Measurements from ENCODE around the gene DBI. TPM values are rescaled to one million over a fixed set of nuclear protein-coding genes. Genes with fewer than 3 reads are reported as not detected.

Gene DBI
- polyA plus RNA-seq, 1 of the 3 experiments (the other 2 are of a cell fraction), result 150 TPM

DNA sequence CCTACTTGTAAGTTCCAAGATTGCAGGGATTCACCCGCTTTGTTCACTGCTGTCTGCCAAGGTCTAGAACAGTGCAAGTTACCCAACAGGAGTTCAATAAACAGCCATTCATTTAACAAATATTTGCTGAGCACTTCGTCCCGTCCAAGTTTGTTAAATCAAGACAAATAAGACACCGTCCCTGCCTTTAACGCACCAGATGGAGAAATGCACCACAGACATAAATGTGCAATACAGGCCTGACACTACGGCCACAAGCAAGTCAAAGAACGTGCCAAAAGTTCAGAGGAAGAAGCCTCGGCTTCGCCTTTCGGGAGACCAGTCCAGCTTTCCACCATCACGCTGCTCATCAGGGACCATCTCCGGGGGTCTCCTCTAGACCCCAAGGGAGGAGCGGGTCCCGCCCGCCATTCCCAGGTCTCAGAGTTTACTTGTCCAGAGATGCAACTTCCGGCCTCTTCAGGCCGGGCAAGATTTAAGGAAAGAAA is 572 bp upstream of the DBI start:
- Histone ChIP-seq H3K4me1 (ENCODE audit: control insufficient read depth in 1 of 2, insufficient read depth in 2 of 2, low read depth in 1 of 2, low read length in 1 of 2) (peaks cover 0 to 15% of the 10 kb centered on the region in 2 experiments; a peak in 3 of 4 replicates), H2AFZ (ENCODE audit: low read depth) (peak overlapping the region; percentile 99), H3K27ac (ENCODE audit: low read depth in 2 of 2, low read length in 1 of 2) (peak overlapping the region; percentile 63 to 80; a peak in 3 of 4 replicates), H3K4me2 (peak overlapping the region; percentile 88), H3K27me3 (ENCODE audit: insufficient read depth) (no peaks in the 10 kb centered on the region), H4K20me1 (ENCODE audit: insufficient read depth) (no peaks in the 10 kb centered on the region), H3K4me3 (ENCODE audit: low read depth in 2 of 2, low read length in 1 of 2) (peak overlapping the region; percentile 92 to 96), H3K79me2 (ENCODE audit: insufficient read depth) (peaks cover 45% of the 10 kb centered on the region), H3K9ac (peak overlapping the region; percentile 75), H3K9me2 (no peaks in the 10 kb centered on the region), H3F3A (replicated peaks; ENCODE audit: insufficient read depth) (peaks cover 6% of the 10 kb centered on the region), H3K36me3 (replicated peaks in 1 of 2; ENCODE audit: control insufficient read depth in 1 of 2, insufficient read depth in 2 of 2, low read length in 1 of 2) (peaks cover 21 to 30% of the 10 kb centered on the region in 2 experiments), H3K9me3 (no peaks in the 10 kb centered on the region)
- no peak for DNase-seq
- no peak for TF ChIP-seq FOSL2 (IDR thresholded peaks at IDR 0.05; ENCODE audit: borderline replicate concordance, low read depth)
- no peak for TF ChIP-seq SIN3A (IDR thresholded peaks at IDR 0.05; ENCODE audit: borderline replicate concordance, low read depth, low read length)
- TF ChIP-seq, protein P1, sequence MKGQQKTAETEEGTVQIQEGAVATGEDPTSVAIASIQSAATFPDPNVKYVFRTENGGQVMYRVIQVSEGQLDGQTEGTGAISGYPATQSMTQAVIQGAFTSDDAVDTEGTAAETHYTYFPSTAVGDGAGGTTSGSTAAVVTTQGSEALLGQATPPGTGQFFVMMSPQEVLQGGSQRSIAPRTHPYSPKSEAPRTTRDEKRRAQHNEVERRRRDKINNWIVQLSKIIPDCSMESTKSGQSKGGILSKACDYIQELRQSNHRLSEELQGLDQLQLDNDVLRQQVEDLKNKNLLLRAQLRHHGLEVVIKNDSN (IDR thresholded peaks at IDR 0.05; ENCODE audit: borderline replicate concordance, low read depth), result no peak
- no peak; the same call in 1 of the 2 replicates for TF ChIP-seq YY1 (IDR thresholded peaks at IDR 0.05; ENCODE audit: low read depth)
- no peak for TF ChIP-seq FOXJ3 (CRISPR knock-in tag; IDR thresholded peaks at IDR 0.05)
- TF ChIP-seq, protein P2, sequence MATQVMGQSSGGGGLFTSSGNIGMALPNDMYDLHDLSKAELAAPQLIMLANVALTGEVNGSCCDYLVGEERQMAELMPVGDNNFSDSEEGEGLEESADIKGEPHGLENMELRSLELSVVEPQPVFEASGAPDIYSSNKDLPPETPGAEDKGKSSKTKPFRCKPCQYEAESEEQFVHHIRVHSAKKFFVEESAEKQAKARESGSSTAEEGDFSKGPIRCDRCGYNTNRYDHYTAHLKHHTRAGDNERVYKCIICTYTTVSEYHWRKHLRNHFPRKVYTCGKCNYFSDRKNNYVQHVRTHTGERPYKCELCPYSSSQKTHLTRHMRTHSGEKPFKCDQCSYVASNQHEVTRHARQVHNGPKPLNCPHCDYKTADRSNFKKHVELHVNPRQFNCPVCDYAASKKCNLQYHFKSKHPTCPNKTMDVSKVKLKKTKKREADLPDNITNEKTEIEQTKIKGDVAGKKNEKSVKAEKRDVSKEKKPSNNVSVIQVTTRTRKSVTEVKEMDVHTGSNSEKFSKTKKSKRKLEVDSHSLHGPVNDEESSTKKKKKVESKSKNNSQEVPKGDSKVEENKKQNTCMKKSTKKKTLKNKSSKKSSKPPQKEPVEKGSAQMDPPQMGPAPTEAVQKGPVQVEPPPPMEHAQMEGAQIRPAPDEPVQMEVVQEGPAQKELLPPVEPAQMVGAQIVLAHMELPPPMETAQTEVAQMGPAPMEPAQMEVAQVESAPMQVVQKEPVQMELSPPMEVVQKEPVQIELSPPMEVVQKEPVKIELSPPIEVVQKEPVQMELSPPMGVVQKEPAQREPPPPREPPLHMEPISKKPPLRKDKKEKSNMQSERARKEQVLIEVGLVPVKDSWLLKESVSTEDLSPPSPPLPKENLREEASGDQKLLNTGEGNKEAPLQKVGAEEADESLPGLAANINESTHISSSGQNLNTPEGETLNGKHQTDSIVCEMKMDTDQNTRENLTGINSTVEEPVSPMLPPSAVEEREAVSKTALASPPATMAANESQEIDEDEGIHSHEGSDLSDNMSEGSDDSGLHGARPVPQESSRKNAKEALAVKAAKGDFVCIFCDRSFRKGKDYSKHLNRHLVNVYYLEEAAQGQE (IDR thresholded peaks at IDR 0.05; ENCODE audit: low read depth, low read length), result no peak
- no peak for TF ChIP-seq TEAD4 (IDR thresholded peaks at IDR 0.05; ENCODE audit: borderline replicate concordance, insufficient read depth)
- TF ChIP-seq, protein P3, sequence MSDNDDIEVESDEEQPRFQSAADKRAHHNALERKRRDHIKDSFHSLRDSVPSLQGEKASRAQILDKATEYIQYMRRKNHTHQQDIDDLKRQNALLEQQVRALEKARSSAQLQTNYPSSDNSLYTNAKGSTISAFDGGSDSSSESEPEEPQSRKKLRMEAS (IDR thresholded peaks at IDR 0.05; ENCODE audit: low read depth), result no peak
- no peak for TF ChIP-seq RCOR1 (IDR thresholded peaks at IDR 0.05; ENCODE audit: low read length)
- TF ChIP-seq ELF1 (IDR thresholded peaks at IDR 0.05), result no peak
- no peak for TF ChIP-seq EZH2phosphoT487 (IDR thresholded peaks at IDR 0.05; ENCODE audit: borderline replicate concordance, low read depth)
- no peak for TF ChIP-seq MXI1 (IDR thresholded peaks at IDR 0.05; ENCODE audit: low read depth, low read length)
- no peak for TF ChIP-seq GABPA (IDR thresholded peaks at IDR 0.05; ENCODE audit: low read depth)
- TF ChIP-seq RAD21 (IDR thresholded peaks at IDR 0.05; ENCODE audit: low read length), result no peak
- TF ChIP-seq MEF2A (IDR thresholded peaks at IDR 0.05; ENCODE audit: borderline replicate concordance, low read depth), result no peak
- ChIA-PET CTCF (interaction anchor here (0.9 to 2.7 kb wide), 3 partner anchors 21 to 384 kb away, joined by 3 to 7 read pairs (median 3); no protein-coding TSS in a partner anchor), POLR2A (interaction anchor here (1.0 kb wide), 2 partner anchors 15 to 115 kb away, joined by 3 to 5 read pairs; no protein-coding TSS in a partner anchor)
- 6% methylated on average over 15 of the region's 17 CpGs for WGBS (ENCODE audit: low lambda C conversion rate)

Measured in SK-N-SH (cell line).